Brain microvascular endothelial cell (primary cell): Measurements from ENCODE around the gene RAP1GAP.
A peak's percentile ranks its signal among the peaks of the same experiment; 100 is the strongest.

Source experiments
- DNase-seq: peaks from one replicate; pipeline ENCODE4 v3.0.0-alpha.2; 2020
- H3K27ac ChIP-seq: fragments of 250-450 bp; sonication (Bioruptor Pico); 2 replicates; pipeline ENCODE4 v1.5.1; 2020; ENCODE audit warnings: mild to moderate bottlenecking, moderate library complexity
- H3K27me3 ChIP-seq: fragments of 250-450 bp; sonication (Bioruptor Pico); replicated peaks from 2 replicates; pipeline ENCODE4 v1.5.1; 2020; ENCODE audit warnings: mild to moderate bottlenecking
- H3K36me3 ChIP-seq: fragments of 250-450 bp; sonication (Bioruptor Pico); replicated peaks from 2 replicates; pipeline ENCODE4 v1.5.1; 2020; ENCODE audit warnings: mild to moderate bottlenecking
- H3K4me3 ChIP-seq: 2 replicates; pipeline ENCODE4 v1.5.1; 2011; ENCODE audit warnings: low read depth, mild to moderate bottlenecking, control low read depth, low read length, moderate library complexity
- in situ Hi-C: cut with HindIII; loops from 2 replicates; pipeline ENCODE4 v1.10.0; 2017; ENCODE audit warnings: low sequenced_read_pairs, low pct_ligation_motif_present
- TF ChIP-seq, protein P1 (sequence below): IDR thresholded peaks from 2 replicates; pipeline ENCODE4 v1.5.1; 2011; ENCODE audit warnings: low read depth, mild to moderate bottlenecking, moderate library complexity, low read length, control low read depth, inconsistent platforms; ENCODE audit errors: missing control alignments

The RAP1GAP gene

DNA sequence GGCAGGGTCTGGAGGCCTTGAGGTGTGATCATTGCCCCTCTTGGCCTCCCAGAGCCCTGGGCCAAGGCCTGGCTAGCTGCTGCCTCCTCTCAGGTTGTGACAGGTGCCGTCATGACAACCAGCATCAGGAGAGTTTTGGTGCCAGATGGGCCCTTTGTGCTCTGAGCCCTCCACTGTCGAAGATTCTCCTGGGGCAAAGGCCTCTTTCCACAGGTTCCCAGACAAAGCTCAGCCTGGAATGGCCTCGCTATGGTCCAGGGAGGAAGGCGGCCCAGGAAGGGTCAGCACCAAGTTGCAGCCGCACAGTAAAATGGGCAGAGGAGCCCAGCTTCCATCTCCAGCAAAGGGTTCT, 81.6 kb downstream of the RAP1GAP start:
- in situ Hi-C loops = no loop called here
- no peaks in the 10 kb centered on the region for H3K36me3 ChIP-seq
- DNase-seq = no peak

DNA sequence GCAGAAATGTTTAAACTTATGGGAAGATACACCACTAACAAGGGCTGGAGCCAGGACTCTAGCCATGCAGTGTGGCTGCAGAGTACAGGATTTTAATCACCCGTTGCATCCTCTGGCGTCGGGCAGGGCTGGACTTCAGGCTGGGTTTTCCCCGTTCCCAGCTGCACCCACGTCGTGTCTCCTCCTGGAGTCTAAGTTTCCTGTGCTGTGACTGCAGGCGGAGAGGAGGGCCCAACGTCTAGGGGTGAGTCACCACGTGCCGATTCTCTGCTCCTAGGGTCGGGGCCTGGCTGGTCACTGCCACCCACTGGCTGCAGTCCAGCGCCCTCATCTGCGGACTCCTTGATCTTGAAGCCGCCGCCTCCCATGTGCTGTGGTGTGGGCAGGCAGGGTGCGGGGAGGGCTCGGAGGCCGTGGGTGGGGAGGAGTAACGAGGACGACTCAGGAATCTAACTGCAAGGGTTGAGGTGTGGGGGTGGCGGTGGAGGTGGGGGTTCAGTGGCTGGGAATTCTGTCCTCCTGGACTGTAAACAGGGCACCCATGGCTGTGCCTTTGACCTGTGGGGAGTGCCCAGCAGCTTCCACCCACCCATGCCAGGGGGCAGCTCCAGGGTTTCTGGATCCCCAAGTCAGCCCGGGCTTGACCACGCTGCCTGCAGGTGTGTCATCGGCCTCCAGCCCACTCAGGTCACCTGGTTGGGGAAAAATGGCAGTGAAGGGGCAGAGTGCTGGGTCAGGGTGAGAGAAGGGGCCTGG, 82.1 kb downstream of the RAP1GAP start:
- DNase-seq = peak; percentile 83
- no peaks in the 10 kb centered on the region for H3K36me3 ChIP-seq
- TF ChIP-seq, protein P1, sequence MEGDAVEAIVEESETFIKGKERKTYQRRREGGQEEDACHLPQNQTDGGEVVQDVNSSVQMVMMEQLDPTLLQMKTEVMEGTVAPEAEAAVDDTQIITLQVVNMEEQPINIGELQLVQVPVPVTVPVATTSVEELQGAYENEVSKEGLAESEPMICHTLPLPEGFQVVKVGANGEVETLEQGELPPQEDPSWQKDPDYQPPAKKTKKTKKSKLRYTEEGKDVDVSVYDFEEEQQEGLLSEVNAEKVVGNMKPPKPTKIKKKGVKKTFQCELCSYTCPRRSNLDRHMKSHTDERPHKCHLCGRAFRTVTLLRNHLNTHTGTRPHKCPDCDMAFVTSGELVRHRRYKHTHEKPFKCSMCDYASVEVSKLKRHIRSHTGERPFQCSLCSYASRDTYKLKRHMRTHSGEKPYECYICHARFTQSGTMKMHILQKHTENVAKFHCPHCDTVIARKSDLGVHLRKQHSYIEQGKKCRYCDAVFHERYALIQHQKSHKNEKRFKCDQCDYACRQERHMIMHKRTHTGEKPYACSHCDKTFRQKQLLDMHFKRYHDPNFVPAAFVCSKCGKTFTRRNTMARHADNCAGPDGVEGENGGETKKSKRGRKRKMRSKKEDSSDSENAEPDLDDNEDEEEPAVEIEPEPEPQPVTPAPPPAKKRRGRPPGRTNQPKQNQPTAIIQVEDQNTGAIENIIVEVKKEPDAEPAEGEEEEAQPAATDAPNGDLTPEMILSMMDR = peak; percentile 29
- H3K27me3 ChIP-seq = no peaks in the 10 kb centered on the region
- in situ Hi-C loops = no loop called here
- H3K4me3 ChIP-seq = no peak overlapping the region
- H3K27ac ChIP-seq = no peak overlapping the region

More for the DNA sequence above, 81.6 kb downstream of the RAP1GAP start:
- Histone ChIP-seq H3K27ac (no peak overlapping the region), H3K4me3 (no peak overlapping the region), H3K27me3 (no peaks in the 10 kb centered on the region)
- TF ChIP-seq, protein P1 = no peak

DNA sequence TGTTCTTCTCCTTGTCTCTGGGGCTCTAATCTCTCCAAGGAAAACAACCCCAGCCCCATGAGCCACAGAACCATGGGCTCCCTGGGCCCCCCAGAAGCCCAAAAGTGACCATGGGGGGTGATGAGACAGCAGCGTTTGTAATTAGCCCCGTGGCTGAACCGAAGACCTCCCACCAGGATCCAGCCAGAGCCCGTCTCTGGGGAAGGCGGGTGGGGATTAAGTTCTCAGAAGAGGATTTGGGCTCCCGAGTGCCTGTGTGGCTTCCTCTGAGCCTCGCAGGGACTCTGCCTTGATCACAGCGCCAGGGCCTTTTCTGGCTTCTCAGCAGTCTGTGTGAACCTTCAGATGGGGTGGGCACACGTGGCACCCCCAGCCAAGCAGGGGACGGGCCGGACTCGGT, 82.9 kb downstream of the RAP1GAP start:
- TF ChIP-seq, protein P1 = no peak
- H3K36me3 ChIP-seq = no peaks in the 10 kb centered on the region
- in situ Hi-C loops = no loop called here
- no peaks in the 10 kb centered on the region for H3K27me3 ChIP-seq
- no peak for DNase-seq
- no peak overlapping the region for H3K27ac ChIP-seq
- H3K4me3 ChIP-seq = no peak overlapping the region

DNA sequence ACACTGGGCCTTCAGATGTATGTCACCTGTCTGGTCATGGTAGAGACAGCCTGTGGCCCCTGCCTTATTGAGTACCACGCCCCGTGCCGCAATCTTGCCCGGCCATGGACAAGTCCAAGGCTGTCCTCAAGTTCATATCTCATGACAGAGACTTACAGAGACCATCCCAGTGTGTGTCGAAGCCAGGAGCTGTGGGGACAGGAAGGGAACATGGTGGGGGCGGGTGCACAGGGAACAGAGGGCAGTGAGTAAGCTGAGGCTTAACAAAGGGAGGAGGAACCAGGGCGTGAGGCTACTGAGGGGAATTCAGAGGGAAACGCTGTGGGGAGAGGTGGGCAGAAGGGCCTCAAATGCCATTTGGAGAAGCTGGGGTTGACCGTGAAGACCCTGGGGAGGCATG, 84.1 kb downstream of the RAP1GAP start:
- H3K27ac ChIP-seq = no peak overlapping the region
- H3K36me3 ChIP-seq = no peaks in the 10 kb centered on the region
- TF ChIP-seq, protein P1 = no peak
- in situ Hi-C loops = no loop called here
- DNase-seq = no peak
- H3K4me3 ChIP-seq = no peak overlapping the region
- no peaks in the 10 kb centered on the region for H3K27me3 ChIP-seq

DNA sequence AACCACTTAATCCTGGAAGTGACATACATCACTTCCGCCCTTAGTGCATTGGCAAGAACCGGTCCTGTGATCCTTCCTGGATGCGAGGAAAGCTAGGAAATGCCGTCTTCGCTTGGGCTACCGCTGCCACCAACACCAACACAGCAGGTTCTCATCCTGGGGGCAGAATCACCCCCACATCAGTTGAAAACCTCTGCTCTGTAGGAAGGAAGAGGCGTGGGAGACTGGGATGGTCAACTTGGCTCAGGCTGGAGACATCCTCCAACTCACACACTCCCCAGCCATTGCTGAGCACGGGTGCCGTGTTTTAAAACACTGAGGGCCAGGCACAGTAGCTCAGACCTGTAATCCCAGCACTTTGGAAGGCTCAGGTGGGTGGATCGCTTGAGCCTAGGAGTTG, 85.1 kb downstream of the RAP1GAP start:
- no peak for DNase-seq
- Histone ChIP-seq H3K4me3 (no peak overlapping the region), H3K36me3 (no peaks in the 10 kb centered on the region), H3K27ac (no peak overlapping the region), H3K27me3 (no peaks in the 10 kb centered on the region)
- TF ChIP-seq, protein P1 = no peak
- in situ Hi-C loops = no loop called here

DNA sequence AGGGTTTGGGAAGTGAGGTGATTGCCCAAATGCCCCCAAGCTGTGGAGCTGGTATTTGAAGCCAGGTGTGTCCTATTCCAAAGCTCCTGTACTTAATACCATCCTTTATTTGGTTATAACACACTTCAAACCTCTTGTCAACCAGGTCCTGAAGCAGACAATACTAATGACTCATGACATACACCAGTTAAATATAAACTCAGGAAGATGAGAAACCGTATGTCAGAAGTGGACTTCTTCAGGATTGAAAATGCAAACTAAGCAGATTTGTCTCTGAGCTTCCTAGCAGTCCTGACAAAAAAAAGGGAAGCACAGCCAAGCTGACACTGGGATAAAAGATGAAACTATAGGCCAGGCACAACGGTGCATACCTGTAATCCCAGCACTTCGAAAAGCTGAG, 89.4 kb downstream of the RAP1GAP start:
- Histone ChIP-seq H3K36me3 (no peaks in the 10 kb centered on the region), H3K27ac (no peak overlapping the region), H3K27me3 (no peaks in the 10 kb centered on the region), H3K4me3 (no peak overlapping the region)
- no peak for DNase-seq
- in situ Hi-C loops = no loop called here
- TF ChIP-seq, protein P1 = no peak
